ENCODE measurements around the gene HTRA1.

Gene HTRA1

GRCh38 chr10:122532601-122533296 lies 71.4 kb downstream of the HTRA1 start:
- H3K79me2 ChIP-seq (ENCODE audit: control insufficient read depth, insufficient read depth, low read length, unreplicated experiment): no peaks in the 10 kb centered on the region
- no peak overlapping the region for H2AFZ ChIP-seq (ENCODE audit: low read length, unreplicated experiment)
- no peak overlapping the region for H3K4me3 ChIP-seq (ENCODE audit: low read depth, low read length)
- peaks cover 50% of the 10 kb centered on the region for H3K27me3 ChIP-seq (ENCODE audit: insufficient read depth, low read length)
- no peak overlapping the region for H3K27ac ChIP-seq (ENCODE audit: low read depth, low read length)
- no peaks in the 10 kb centered on the region for H3K36me3 ChIP-seq (ENCODE audit: insufficient read depth, low read length)
- no peaks in the 10 kb centered on the region for H3K4me1 ChIP-seq (ENCODE audit: control insufficient read depth, insufficient read depth, low read length, unreplicated experiment)

DNA sequence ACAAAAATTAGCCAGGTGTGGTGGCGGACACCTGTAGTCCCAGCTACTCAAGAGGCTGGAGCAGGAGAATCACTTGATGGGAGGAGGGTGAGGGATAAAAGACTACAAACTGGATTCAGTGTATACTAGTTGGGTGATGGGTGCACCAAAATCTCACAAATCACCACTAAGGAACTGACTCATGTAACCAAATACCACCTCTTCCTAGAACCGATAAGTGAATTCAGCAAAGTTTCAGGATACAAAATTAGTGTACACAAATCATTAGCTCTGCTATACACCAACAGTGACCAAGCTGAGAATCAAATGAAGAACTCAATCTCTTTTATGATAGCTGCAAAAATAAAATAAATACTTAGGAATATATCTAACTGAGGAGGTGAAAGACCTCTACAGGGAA lies 76.2 kb downstream of the HTRA1 start:
- no peak overlapping the region for H3K4me3 ChIP-seq (ENCODE audit: low read depth, low read length)
- H2AFZ ChIP-seq (ENCODE audit: low read length, unreplicated experiment): no peak overlapping the region
- peaks cover 8% of the 10 kb centered on the region for H3K4me1 ChIP-seq (ENCODE audit: control insufficient read depth, insufficient read depth, low read length, unreplicated experiment)
- H3K79me2 ChIP-seq (ENCODE audit: control insufficient read depth, insufficient read depth, low read length, unreplicated experiment): no peaks in the 10 kb centered on the region
- no peak overlapping the region for H3K27ac ChIP-seq (ENCODE audit: low read depth, low read length)
- H3K36me3 ChIP-seq (ENCODE audit: insufficient read depth, low read length): no peaks in the 10 kb centered on the region
- peaks cover 11% of the 10 kb centered on the region for H3K27me3 ChIP-seq (ENCODE audit: insufficient read depth, low read length)

DNA sequence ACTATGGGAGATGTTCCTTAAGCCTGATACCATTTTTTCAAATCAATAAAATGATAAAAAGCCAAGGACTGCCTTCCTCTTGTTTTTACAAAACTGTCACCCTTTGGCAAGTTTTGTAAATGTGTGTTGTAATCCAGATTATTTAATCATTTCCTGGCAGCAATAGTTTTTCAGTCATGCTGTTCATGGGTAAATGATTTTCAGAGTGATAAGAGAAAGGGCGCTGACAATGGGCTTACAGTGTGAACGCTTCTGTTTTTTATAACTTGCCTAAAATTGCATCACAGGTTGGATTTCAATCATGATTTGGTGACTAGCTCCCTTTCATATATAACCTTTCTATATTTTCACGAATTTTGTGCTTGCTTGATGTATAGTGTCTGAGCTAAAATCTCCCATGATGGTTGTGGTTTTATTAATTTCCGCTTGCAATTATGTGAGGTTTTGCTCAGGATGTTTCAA lies 80.2 kb downstream of the HTRA1 start:
- Histone ChIP-seq H3K36me3 (ENCODE audit: insufficient read depth, low read length) (no peaks in the 10 kb centered on the region), H3K4me1 (ENCODE audit: control insufficient read depth, insufficient read depth, low read length, unreplicated experiment) (peaks cover 8% of the 10 kb centered on the region), H3K27ac (ENCODE audit: low read depth, low read length) (no peak overlapping the region), H3K4me3 (ENCODE audit: low read depth, low read length) (no peak overlapping the region; the same call in 1 of the 2 replicates), H3K79me2 (ENCODE audit: control insufficient read depth, insufficient read depth, low read length, unreplicated experiment) (no peaks in the 10 kb centered on the region), H2AFZ (ENCODE audit: low read length, unreplicated experiment) (no peak overlapping the region), H3K27me3 (ENCODE audit: insufficient read depth, low read length) (peaks cover 2% of the 10 kb centered on the region; the same call in 1 of the 2 replicates)

DNA sequence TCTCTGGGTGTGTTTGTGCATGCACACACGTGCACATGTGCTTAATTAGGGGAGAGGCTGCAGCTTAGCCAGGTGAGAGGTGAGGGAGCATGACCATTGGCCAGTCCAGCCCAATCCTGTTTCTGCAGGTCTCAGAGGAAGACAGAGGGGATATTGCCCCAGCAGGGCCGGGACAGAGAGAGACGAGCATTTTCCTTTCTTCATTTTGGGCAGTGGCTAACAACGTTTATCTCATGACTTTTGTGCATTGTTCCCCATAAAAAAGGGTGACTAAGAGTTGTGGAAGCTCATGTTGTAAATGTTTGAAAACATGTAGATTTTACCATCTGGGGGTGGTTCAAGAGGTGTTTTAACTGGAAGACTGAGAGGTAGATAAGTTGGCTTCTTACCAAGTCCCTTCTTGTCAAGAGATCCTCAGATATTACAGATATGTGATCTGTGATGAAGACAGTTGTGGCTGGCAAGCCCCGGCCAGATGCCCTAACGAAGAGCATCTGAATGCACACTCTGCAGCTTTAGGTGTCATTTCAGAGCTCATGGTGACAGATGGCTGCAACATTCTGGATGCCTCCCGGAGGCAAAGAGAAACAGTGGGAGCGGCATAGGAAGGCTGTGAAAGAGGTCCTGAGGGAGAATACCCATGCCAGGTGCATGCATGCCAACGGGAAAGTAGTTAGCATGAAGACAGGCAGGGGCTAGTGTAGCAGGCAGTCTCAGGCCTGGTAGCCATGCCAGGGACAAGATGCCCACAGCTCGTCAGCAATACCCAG lies 82.5 kb downstream of the HTRA1 start:
- no peak overlapping the region for H3K27ac ChIP-seq (ENCODE audit: low read depth, low read length)
- no peak overlapping the region for H3K4me3 ChIP-seq (ENCODE audit: low read depth, low read length)
- H3K36me3 ChIP-seq (ENCODE audit: insufficient read depth, low read length): no peaks in the 10 kb centered on the region
- no peaks in the 10 kb centered on the region for H3K79me2 ChIP-seq (ENCODE audit: control insufficient read depth, insufficient read depth, low read length, unreplicated experiment)
- H3K27me3 ChIP-seq (ENCODE audit: insufficient read depth, low read length): no peaks in the 10 kb centered on the region
- H2AFZ ChIP-seq (ENCODE audit: low read length, unreplicated experiment): no peak overlapping the region
- H3K4me1 ChIP-seq (ENCODE audit: control insufficient read depth, insufficient read depth, low read length, unreplicated experiment): peaks cover 8% of the 10 kb centered on the region

DNA sequence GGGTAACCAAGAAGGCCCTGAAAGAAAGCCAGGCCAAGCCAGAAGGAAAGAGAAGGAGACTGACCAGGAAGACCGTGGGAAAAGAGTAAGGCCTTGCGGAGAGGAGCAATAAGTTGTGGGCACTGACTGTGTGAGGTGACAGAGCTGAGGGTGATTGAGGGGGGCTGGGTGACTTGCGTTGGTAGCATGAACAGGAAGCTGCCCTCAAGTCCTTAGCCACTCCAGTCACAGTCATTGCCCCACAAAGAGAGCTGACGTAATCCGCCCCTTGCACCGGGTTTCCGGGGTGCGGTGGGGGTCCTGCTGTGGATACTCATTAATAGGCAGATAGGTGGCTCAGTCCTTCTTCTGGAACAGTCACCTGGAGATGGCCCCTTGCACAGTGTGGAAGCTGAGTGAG lies 83.1 kb downstream of the HTRA1 start:
- Histone ChIP-seq H3K4me1 (ENCODE audit: control insufficient read depth, insufficient read depth, low read length, unreplicated experiment) (peaks cover 8% of the 10 kb centered on the region), H3K27me3 (ENCODE audit: insufficient read depth, low read length) (no peaks in the 10 kb centered on the region), H3K27ac (ENCODE audit: low read depth, low read length) (no peak overlapping the region), H3K4me3 (ENCODE audit: low read depth, low read length) (no peak overlapping the region), H2AFZ (ENCODE audit: low read length, unreplicated experiment) (no peak overlapping the region), H3K79me2 (ENCODE audit: control insufficient read depth, insufficient read depth, low read length, unreplicated experiment) (no peaks in the 10 kb centered on the region), H3K36me3 (ENCODE audit: insufficient read depth, low read length) (no peaks in the 10 kb centered on the region)

GRCh38 chr10:122546242-122546641 lies 84.9 kb downstream of the HTRA1 start:
- peaks cover 6% of the 10 kb centered on the region for H3K4me1 ChIP-seq (ENCODE audit: control insufficient read depth, insufficient read depth, low read length, unreplicated experiment)
- no peaks in the 10 kb centered on the region for H3K79me2 ChIP-seq (ENCODE audit: control insufficient read depth, insufficient read depth, low read length, unreplicated experiment)
- H2AFZ ChIP-seq (ENCODE audit: low read length, unreplicated experiment): no peak overlapping the region
- no peak overlapping the region for H3K27ac ChIP-seq (ENCODE audit: low read depth, low read length)
- no peaks in the 10 kb centered on the region for H3K36me3 ChIP-seq (ENCODE audit: insufficient read depth, low read length)
- no peak overlapping the region for H3K4me3 ChIP-seq (ENCODE audit: low read depth, low read length)
- no peaks in the 10 kb centered on the region for H3K27me3 ChIP-seq (ENCODE audit: insufficient read depth, low read length)

GRCh38 chr10:122548407-122549085 lies 87.2 kb downstream of the HTRA1 start:
- Histone ChIP-seq H3K79me2 (ENCODE audit: control insufficient read depth, insufficient read depth, low read length, unreplicated experiment) (no peaks in the 10 kb centered on the region), H3K4me1 (ENCODE audit: control insufficient read depth, insufficient read depth, low read length, unreplicated experiment) (no peaks in the 10 kb centered on the region), H3K27ac (ENCODE audit: low read depth, low read length) (no peak overlapping the region), H3K4me3 (ENCODE audit: low read depth, low read length) (no peak overlapping the region), H3K27me3 (ENCODE audit: insufficient read depth, low read length) (no peaks in the 10 kb centered on the region), H2AFZ (ENCODE audit: low read length, unreplicated experiment) (no peak overlapping the region), H3K36me3 (ENCODE audit: insufficient read depth, low read length) (no peaks in the 10 kb centered on the region)

- Histone ChIP-seq H2AFZ (ENCODE audit: low read length, unreplicated experiment) (no peak overlapping the region), H3K36me3 (ENCODE audit: insufficient read depth, low read length) (no peaks in the 10 kb centered on the region), H3K4me3 (ENCODE audit: low read depth, low read length) (no peak overlapping the region), H3K27ac (ENCODE audit: low read depth, low read length) (no peak overlapping the region), H3K4me1 (ENCODE audit: control insufficient read depth, insufficient read depth, low read length, unreplicated experiment) (no peaks in the 10 kb centered on the region), H3K79me2 (ENCODE audit: control insufficient read depth, insufficient read depth, low read length, unreplicated experiment) (no peaks in the 10 kb centered on the region), H3K27me3 (ENCODE audit: insufficient read depth, low read length) (no peaks in the 10 kb centered on the region)
Measured at GRCh38 chr10:122549636-122550035, 88.3 kb downstream of the HTRA1 start.

DNA sequence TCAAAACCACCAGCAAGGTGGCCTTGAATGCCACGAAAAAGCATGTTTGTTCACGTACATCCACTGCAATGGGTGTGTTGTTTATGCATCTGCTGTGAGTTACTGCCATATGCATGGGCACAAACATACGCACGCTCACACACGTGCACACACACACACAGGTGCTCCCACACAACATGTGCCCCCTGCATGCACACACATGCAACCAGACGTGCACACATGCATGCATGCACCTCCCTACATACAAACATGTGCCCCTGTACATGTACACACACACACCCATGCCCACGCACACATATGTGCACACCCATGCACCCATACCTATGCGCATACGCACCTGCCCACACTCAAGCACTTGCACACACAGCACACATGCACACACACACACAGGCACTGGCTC lies 89.1 kb downstream of the HTRA1 start:
- H3K36me3 ChIP-seq (ENCODE audit: insufficient read depth, low read length): no peaks in the 10 kb centered on the region
- H2AFZ ChIP-seq (ENCODE audit: low read length, unreplicated experiment): no peak overlapping the region
- no peak overlapping the region for H3K4me3 ChIP-seq (ENCODE audit: low read depth, low read length)
- no peaks in the 10 kb centered on the region for H3K4me1 ChIP-seq (ENCODE audit: control insufficient read depth, insufficient read depth, low read length, unreplicated experiment)
- no peaks in the 10 kb centered on the region for H3K27me3 ChIP-seq (ENCODE audit: insufficient read depth, low read length)
- no peaks in the 10 kb centered on the region for H3K79me2 ChIP-seq (ENCODE audit: control insufficient read depth, insufficient read depth, low read length, unreplicated experiment)
- H3K27ac ChIP-seq (ENCODE audit: low read depth, low read length): no peak overlapping the region

DNA sequence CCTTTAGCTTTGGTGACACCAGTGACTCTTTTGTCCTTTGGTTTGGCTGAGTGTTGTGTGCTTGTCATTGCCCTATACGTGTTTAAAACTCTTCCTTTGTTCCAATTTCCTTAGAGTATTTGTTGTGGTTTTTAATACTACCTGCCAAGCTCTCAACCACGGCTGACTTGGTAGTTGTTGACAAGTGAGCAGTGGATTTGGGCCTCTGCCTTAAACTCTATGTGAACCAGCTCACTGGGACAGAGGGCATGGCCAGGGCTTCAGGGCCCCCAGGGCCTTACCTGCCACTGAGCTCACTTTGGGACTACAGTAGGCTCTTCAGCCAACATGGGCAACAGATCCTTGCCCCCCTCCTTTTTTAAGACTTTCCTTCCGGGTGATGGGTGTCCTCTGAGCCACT lies 89.6 kb downstream of the HTRA1 start:
- Histone ChIP-seq H3K4me3 (ENCODE audit: low read depth, low read length) (no peak overlapping the region), H3K4me1 (ENCODE audit: control insufficient read depth, insufficient read depth, low read length, unreplicated experiment) (no peaks in the 10 kb centered on the region), H2AFZ (ENCODE audit: low read length, unreplicated experiment) (no peak overlapping the region), H3K36me3 (ENCODE audit: insufficient read depth, low read length) (no peaks in the 10 kb centered on the region), H3K79me2 (ENCODE audit: control insufficient read depth, insufficient read depth, low read length, unreplicated experiment) (no peaks in the 10 kb centered on the region), H3K27me3 (ENCODE audit: insufficient read depth, low read length) (no peaks in the 10 kb centered on the region), H3K27ac (ENCODE audit: low read depth, low read length) (no peak overlapping the region)

All from ACC112 (cell line).